8988T (cell line): Measurements from ENCODE around the gene TRMU.

Experiments
- DNase-seq: peaks from one replicate; pipeline ENCODE4 v3.0.0; 2011

Gene TRMU

DNA sequence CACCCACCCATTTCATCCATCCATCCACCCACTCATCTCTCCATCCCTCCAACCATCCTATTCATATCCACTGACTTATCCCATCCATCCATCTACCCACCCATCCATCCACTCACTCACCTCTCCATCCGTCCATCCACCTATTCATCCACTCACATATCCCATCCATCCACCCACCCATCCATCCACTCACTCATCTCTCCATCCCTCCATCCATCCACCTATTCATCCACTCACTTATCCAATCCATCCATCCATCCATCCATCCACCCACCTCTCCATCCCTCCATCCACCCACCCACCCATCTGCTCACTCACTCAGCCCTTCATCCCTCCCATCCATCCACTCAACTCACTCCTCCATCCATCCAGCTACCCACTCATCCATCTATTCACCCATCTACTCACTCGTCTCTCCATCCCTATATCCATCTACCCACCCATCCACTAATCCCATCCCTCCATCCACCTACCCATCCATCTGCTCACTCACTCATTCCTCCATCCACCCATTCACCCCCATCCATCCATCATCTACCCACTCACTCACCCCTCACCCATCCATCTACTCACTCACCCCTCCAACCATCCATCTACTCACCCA lies 36.2 kb downstream of the TRMU start:
- no peak for DNase-seq

DNA sequence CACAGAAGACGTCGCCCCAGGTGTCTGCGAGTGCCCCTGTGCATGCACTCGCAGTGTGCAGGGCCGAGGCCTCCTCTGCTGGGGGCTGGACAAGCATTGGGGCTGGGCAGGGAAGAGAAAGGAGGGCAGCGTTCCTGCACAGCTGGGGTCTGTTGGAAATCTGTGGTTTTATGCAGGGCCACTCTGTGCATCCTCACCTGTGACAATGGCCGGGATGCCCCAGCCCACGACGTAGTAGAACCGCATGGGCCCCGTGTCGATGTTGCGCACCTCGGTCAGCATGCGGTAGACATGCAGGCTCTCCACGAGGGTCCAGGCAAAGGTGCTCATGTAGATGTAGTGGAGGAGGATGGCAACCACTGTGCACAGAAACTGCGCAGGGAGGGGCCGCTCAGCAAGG lies 37.2 kb downstream of the TRMU start:
- no peak for DNase-seq

GRCh38 chr22:46373159-46373558 lies 37.6 kb downstream of the TRMU start:
- no peak for DNase-seq

DNA sequence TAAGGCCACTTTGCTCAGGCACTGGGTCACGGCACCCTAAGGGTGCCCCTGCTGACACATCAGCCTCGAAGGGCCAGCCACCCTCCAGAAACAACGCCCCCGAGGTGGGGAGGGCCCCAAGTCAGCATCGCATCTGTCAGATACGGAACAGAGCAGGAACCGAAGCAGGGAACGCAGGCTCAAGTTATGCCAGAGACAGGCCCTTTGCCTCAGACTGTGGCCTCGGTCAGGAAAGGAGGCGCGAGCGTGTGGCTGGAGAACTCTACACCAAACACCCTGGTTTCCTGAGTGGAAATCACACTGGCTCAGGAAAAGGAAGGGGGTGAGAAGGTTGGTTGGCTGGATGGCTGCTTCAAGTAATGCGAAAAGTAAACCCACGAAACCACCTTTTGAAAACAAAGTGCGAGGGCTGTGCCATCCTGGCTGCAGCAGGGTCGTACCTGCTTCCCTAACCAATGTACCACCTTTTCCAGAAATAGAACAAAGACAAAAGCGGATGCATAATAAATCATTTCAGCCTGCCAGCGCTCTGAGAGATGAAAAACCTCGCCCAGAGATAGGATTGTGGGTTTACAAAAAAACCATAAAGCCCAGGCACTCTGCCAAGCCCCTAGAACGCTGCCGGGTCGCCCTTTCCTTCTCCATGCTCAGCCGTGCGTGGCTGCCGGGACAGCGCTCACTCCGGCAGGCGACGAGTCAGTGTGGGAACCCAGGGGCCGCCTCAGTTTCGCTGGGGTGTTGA lies 38.6 kb downstream of the TRMU start:
- no peak for DNase-seq

DNA sequence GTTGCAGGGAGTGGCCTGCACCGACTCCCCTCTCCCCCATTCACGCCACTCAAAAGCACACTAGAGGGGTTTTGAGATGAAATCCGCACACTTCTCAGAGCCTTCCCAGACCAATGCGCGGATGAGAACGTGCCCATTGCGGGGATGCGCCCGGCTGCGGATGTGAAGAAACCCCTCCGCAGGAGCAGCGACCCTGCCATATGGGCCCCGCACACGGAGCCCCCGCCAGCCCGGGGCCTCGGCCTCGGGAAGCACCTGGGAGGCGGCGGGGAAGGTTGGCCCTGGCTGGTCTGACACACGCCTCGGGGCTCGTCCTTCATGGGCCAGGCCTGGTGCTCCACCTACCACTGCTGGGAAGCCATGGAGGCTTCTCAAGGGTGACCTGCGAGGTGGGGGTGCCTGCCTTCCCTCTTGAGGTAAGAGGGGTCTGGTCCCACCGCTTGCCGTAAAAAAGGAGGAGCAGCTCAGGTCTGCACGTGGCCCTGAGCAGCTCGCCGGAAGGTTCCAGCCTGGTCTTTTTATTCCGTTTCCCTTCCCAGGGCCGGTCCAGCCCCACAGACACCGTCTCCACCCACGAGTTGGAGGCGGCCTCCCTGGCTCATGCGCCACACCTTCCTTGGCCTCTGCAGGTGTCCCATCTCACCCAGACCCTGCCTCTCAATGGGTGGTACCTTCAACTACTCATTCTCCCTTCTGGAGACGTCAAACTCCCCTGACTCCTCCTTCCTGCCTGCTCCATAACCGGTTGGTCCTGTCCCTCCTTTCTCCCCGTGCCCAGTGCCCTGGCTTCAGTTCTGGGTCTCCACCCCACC lies 39.4 kb downstream of the TRMU start:
- DNase-seq = no peak

GRCh38 chr22:46376111-46376510 lies 40.6 kb downstream of the TRMU start:
- DNase-seq = no peak

DNA sequence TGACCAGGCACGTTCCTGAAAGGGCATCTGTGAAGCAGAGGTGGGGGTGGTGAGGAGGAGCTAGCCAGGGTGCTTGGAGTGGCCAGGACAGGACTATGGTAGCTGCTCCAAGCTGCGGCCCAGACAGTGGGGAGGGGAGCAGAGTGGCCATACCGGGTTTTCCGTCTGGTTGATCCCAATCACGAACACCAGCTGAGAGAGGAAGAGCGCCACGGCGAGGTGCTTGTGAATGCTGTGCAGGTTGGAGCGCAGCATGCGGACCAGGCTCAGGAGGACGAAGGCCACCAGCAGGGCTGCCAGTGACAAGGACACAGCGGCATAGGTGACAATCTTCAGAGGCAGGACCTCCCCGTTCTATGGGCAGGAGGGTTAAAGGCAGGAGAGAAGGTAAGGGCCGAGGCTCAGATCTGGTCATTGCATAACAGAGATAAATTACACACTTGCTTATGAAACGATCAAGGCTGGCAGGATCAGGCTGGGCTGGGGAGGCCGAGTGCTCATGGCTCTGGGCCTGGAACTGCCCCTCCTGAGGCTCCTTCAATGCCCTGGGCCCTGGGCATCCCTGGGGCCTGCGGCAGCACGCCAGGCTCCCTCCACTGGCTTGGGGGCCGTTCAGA lies 41.5 kb downstream of the TRMU start:
- no peak for DNase-seq

DNA sequence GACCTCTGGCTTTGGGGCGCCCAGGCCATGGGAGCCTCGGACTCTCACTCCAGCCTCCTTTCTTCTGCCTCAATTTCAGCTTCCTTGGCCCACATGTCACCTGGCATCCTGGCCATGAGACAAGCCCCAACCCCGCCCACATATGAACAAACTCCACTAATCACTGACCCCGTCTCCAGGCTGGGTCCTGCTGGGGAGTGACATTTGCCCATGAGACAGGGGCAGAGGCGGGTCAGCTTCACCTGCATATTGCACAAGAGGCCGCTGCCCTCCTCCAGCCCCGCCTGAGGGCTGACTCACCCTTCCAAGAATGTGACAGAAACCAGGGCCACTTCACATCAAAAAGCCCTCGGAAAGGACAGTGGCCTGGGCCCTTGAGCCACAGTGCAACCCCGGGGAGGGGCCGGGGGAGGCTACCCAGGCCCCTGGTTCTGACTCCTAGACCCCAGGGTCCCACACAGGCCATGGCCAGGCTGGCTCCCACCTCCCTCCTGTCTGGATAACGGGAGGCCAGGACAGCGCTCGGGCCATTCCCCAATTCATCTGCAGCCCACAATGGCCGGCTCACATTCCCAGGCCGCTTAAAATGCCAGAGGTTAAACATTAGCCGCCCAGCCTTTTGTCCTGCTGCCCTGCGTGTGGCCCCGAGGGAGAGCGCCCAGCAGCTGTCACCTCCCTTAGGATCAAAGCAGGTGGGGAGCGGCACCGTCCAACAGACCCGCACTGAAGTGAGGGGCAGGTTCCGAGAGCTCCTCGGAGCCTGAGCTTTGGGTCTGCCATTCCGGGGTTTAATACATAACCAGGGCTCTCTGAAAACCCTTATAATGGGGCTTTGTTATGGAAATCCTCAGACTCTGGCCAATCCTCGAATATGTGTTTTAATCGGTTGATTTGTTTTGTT lies 42.3 kb downstream of the TRMU start:
- peak; percentile 92 for DNase-seq

- no peak for DNase-seq
Observed at GRCh38 chr22:46378426-46379065, 43.0 kb downstream of the TRMU start.

GRCh38 chr22:46379066-46379930 lies 43.8 kb downstream of the TRMU start:
- no peak for DNase-seq

GRCh38 chr22:46380069-46380468 lies 44.6 kb downstream of the TRMU start:
- DNase-seq = no peak

GRCh38 chr22:46380581-46380980 lies 45.1 kb downstream of the TRMU start:
- DNase-seq = no peak

GRCh38 chr22:46381142-46381541 lies 45.6 kb downstream of the TRMU start:
- no peak for DNase-seq

GRCh38 chr22:46381731-46382130 lies 46.2 kb downstream of the TRMU start:
- no peak for DNase-seq

GRCh38 chr22:46382524-46382923 lies 47.0 kb downstream of the TRMU start:
- no peak for DNase-seq

DNA sequence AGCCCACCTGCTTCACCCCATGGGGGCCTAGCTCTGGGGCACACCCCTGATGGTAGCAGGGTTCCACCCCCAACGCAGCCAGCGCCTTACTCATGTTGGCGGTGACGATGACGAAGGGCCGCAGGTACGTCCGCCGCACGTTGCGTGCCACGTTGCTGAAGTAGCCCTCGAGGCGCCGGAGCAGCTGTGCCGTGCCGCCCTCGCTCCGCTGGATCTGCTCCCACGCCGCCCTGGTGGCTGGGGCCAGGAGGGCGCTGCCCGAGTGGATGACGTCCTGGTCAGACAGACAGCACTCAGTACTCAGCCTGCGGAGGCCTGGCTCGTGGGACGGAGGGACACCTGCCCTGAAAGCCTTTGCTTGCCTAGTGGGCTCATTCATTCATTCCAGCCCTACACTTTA lies 50.8 kb downstream of the TRMU start:
- no peak for DNase-seq

DNA sequence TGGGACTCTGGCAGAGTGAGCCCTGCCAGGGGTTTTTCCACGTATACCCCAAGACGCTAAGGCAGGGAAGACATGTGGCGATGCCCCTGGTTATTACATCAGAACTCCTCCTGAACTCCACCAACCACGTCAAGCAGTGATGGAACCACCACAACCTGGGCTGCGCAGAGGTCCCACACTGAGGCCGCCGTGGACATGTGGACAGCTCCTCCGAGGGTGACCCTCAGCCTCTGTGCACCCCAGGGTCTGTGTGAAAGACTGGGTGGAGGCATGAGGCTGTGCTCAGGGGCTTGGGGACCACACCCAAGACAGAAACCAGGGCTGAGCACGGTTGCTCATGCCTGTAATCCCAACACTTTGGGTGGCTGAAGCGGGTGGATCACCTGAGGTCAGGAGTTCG lies 52.2 kb downstream of the TRMU start:
- no peak for DNase-seq

- DNase-seq = no peak
Observed at GRCh38 chr22:46388647-46389046, 53.1 kb downstream of the TRMU start.

GRCh38 chr22:46389081-46389480 lies 53.6 kb downstream of the TRMU start:
- DNase-seq = no peak

DNA sequence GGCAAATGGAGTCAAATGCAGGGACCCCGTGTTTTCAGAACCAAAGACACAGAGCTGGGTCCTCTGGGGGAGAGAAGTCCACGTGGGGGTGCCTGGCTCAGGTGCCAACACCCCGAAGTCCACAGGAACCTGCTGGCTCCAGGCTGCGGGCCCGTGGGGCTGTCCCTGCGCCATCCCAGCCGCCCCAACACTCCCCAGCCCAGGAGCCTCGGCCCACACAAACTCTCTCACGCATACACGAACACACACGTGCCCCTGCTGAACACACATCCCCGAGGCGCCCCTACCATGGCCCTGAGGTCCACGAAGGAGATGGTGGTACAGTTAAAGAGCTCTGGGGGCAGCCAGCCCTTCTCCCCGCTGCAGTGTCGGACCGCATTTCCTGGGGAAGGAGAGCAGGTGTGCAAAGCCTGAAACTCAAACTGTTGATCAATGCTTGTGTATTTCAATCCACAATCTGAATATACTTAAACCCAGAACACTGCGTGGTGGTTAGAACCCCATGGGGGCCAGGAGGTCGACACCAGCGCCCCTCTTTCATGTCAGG lies 54.7 kb downstream of the TRMU start:
- no peak for DNase-seq
